ENCODE measurements around the gene LYZL1. TPM values are rescaled to one million over a fixed set of nuclear protein-coding genes. Genes with fewer than 3 reads are reported as not detected.

Gene LYZL1
- total RNA-seq, 1 donor from 2014 or later, result not detected

GRCh38 chr10:29271877-29272276 lies 17.0 kb upstream of the LYZL1 start:
- Histone ChIP-seq H3K27me3 (ENCODE audit: low read depth) (no peaks in the 10 kb centered on the region), H3K27ac (replicated peaks) (no peak overlapping the region), H3K36me3 (no peaks in the 10 kb centered on the region), H3K9me3 (replicated peaks) (peaks cover 9% of the 10 kb centered on the region), H3K4me3 (no peak overlapping the region), H3K4me1 (no peaks in the 10 kb centered on the region)
- intact Hi-C loops (cut with micrococcal nuclease), result no loop called here
- DNase-seq, result no peak
- no peak for TF ChIP-seq CTCF (IDR thresholded peaks at IDR 0.05; ENCODE audit: borderline replicate concordance)

- H3K27ac ChIP-seq (replicated peaks), result no peak overlapping the region
- peaks cover 9% of the 10 kb centered on the region for H3K9me3 ChIP-seq (replicated peaks)
- no peaks in the 10 kb centered on the region for H3K36me3 ChIP-seq
- H3K4me3 ChIP-seq, result no peak overlapping the region
- no peak for DNase-seq
- H3K27me3 ChIP-seq (ENCODE audit: low read depth), result no peaks in the 10 kb centered on the region
- H3K4me1 ChIP-seq, result no peaks in the 10 kb centered on the region
- intact Hi-C loops (cut with micrococcal nuclease), result no loop called here
- TF ChIP-seq CTCF (IDR thresholded peaks at IDR 0.05; ENCODE audit: borderline replicate concordance), result no peak
Measured at GRCh38 chr10:29273478-29273877, 15.4 kb upstream of the LYZL1 start.

- no peak for DNase-seq
- Histone ChIP-seq H3K4me3 (no peak overlapping the region), H3K9me3 (replicated peaks) (no peaks in the 10 kb centered on the region), H3K36me3 (no peaks in the 10 kb centered on the region), H3K4me1 (no peaks in the 10 kb centered on the region), H3K27ac (replicated peaks) (no peak overlapping the region), H3K27me3 (ENCODE audit: low read depth) (no peaks in the 10 kb centered on the region)
- TF ChIP-seq CTCF (IDR thresholded peaks at IDR 0.05; ENCODE audit: borderline replicate concordance), result no peak
- intact Hi-C loops (cut with micrococcal nuclease), result no loop called here
Measured at GRCh38 chr10:29276251-29276850, 12.5 kb upstream of the LYZL1 start.

- Histone ChIP-seq H3K9me3 (replicated peaks) (no peaks in the 10 kb centered on the region), H3K36me3 (no peaks in the 10 kb centered on the region), H3K27ac (replicated peaks) (no peak overlapping the region), H3K4me3 (no peak overlapping the region), H3K4me1 (no peaks in the 10 kb centered on the region), H3K27me3 (ENCODE audit: low read depth) (no peaks in the 10 kb centered on the region)
- DNase-seq, result no peak
- intact Hi-C loops (cut with micrococcal nuclease), result no loop called here
- no peak for TF ChIP-seq CTCF (IDR thresholded peaks at IDR 0.05; ENCODE audit: borderline replicate concordance)
Measured at GRCh38 chr10:29277296-29277695, 11.6 kb upstream of the LYZL1 start.

GRCh38 chr10:29279779-29280487 lies 8.9 kb upstream of the LYZL1 start:
- Histone ChIP-seq H3K9me3 (replicated peaks) (no peaks in the 10 kb centered on the region), H3K4me3 (no peak overlapping the region), H3K27ac (replicated peaks) (no peak overlapping the region), H3K27me3 (ENCODE audit: low read depth) (no peaks in the 10 kb centered on the region), H3K36me3 (no peaks in the 10 kb centered on the region), H3K4me1 (no peaks in the 10 kb centered on the region)
- no peak for DNase-seq
- no peak for TF ChIP-seq CTCF (IDR thresholded peaks at IDR 0.05; ENCODE audit: borderline replicate concordance)
- intact Hi-C loops (cut with micrococcal nuclease), result no loop called here

Data from left ventricle myocardium inferior (tissue), 1 donor.